Stimulated activated naive CD4-positive, alpha-beta T cell (primary cell): ENCODE results near the gene EPC1.
"Not testable (repeated sequence)": the region's sequence is repeated elsewhere in the genome, so short reads cannot be mapped to it uniquely, and the experiment has no call there.

Experiments used
- DNase-seq, 6 experiments: peaks; one replicate each; lab custom pipeline; 2025; lab: John Stamatoyannopoulos, UW

EPC1 gene

GRCh38 chr10:32234471-32234870, 112.5 kb downstream of the EPC1 start:
- DNase-seq = no peak

GRCh38 chr10:32233375-32233774, 113.6 kb downstream of the EPC1 start:
- DNase-seq = not testable (repeated sequence)

GRCh38 chr10:32232378-32232777, 114.6 kb downstream of the EPC1 start:
- no peak for DNase-seq

DNA sequence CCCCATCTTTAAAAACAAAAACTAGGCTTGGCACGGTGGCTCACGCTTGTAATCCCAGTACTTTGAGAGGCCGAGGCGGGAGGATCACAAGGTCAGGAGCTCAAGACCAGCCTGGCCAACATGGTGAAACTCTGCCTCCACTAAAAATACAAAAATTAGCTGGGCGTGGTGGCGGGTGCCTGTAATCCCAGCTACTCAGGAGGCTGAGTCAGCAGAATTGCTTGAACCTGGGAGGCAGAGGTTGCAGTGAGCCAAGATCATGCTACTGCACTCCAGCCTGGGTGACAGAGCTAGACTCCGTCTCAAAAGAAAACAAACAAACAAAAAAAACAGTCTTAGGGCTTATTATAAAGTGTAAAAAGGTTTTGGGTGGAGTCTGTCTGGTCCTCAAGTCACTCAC, 117.2 kb downstream of the EPC1 start:
- not testable (repeated sequence) for DNase-seq

DNA sequence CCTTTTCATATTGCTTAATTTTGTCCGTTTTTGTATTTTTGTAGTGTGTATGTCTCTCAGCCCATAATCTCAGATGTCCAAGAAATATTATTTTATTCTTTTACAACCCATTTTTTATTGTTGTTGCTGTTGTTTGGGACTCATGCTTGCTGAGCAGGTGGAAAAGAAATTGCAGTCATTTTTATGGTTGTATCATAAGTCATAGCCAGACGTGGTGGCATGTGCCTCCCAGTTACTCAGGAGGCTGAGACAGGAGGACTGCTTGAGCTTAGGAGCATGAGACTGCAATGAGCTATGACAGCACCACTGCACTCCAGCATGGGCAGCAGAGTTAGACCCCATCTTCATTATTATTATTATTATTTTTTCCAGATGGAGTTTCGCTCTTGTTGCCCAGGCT, 117.8 kb downstream of the EPC1 start:
- no peak for DNase-seq

- no peak for DNase-seq
Observed at GRCh38 chr10:32227802-32228201, 119.2 kb downstream of the EPC1 start.

- DNase-seq = no peak
Observed at GRCh38 chr10:32226624-32227023, 120.3 kb downstream of the EPC1 start.

GRCh38 chr10:32225976-32226375, 121.0 kb downstream of the EPC1 start:
- no peak for DNase-seq

- DNase-seq = not testable (repeated sequence)
Observed at GRCh38 chr10:32222376-32222775, 124.6 kb downstream of the EPC1 start.

GRCh38 chr10:32219156-32219555, 127.8 kb downstream of the EPC1 start:
- not testable (repeated sequence) for DNase-seq

GRCh38 chr10:32218206-32219044, 128.5 kb downstream of the EPC1 start:
- not testable (repeated sequence) for DNase-seq
